B cell (primary cell): ENCODE measurements around the gene CBL. TPM values are rescaled to one million over a fixed set of nuclear protein-coding genes. Genes with fewer than 3 reads are reported as not detected.

Source experiments
- ATAC-seq: fragments of 200-7000 bp; cut with Tn5 transposase; one replicate; pipeline ENCODE4 v1.10.0; 2021; ENCODE audit warnings: low read depth, mild to moderate bottlenecking, moderate number of reproducible peaks, moderate library complexity
- CTCF ChIA-PET: fragments of 350-600 bp; sonication (Branson Sonifier 250); formaldehyde crosslinking; loops from one replicate; lab custom pipeline; 2021; ENCODE audit warnings: antibody characterized with exemption, inconsistent platforms; lab: Charles Lee
- POLR2A ChIA-PET: fragments of 350-600 bp; sonication (Branson Sonifier 250); formaldehyde crosslinking; loops from one replicate; lab custom pipeline; 2021; ENCODE audit warnings: antibody characterized with exemption; lab: Charles Lee
- DNase-seq: peaks from one replicate; pipeline ENCODE4 v3.0.0; 2013
- H2AFZ ChIP-seq: 2 replicates; pipeline ENCODE4 v1.6.1; 2012; ENCODE audit warnings: mild to moderate bottlenecking, low read depth, low read length; ENCODE audit not compliant: insufficient read depth, poor library complexity, severe bottlenecking
- H3K27ac ChIP-seq, 2 donors: 1 replicate in 1 of 2; 2 replicates in 1 of 2; pipeline ENCODE4 v1.5.1; 2012 to 2013; ENCODE audit warnings: low read length in 2 of 2, mild to moderate bottlenecking in 2 of 2, moderate library complexity in 1 of 2
- H3K27me3 ChIP-seq, 4 experiments: fragments of 200-600 bp in 1 of 4; sonication (generic) in 1 of 4; replicated peaks in 1 of 4; 1 replicate in 2 of 4; 2 replicates in 2 of 4; pipeline versions ENCODE4 v1.6.1 to v1.7.0; 2013 to 2016; ENCODE audit warnings: low read length in 3 of 4, mild to moderate bottlenecking in 2 of 4, mixed read lengths in 1 of 4, moderate library complexity in 1 of 4; ENCODE audit not compliant: insufficient read depth in 4 of 4, control insufficient read depth in 3 of 4; ENCODE audit errors: control extremely low read depth in 1 of 4
- H3K36me3 ChIP-seq, 2 experiments: replicated peaks in 1 of 2; 1 replicate in 1 of 2; 2 replicates in 1 of 2; pipeline versions ENCODE4 v1.6.1 to v1.7.1; 2013; ENCODE audit warnings: low read length in 1 of 2; ENCODE audit not compliant: insufficient read depth in 2 of 2, control insufficient read depth in 1 of 2; ENCODE audit errors: control extremely low read depth in 1 of 2, extremely low read depth in 1 of 2
- H3K4me1 ChIP-seq, 2 donors: fragments of 200-600 bp in 1 of 2; sonication (generic) in 1 of 2; 1 replicate in 1 of 2; 2 replicates in 1 of 2; pipeline versions ENCODE4 v1.5.1 to v1.6.1; 2013 to 2017; ENCODE audit warnings: low read length in 2 of 2; ENCODE audit not compliant: control insufficient read depth in 2 of 2, insufficient read depth in 2 of 2
- H3K4me2 ChIP-seq: replicated peaks from 2 replicates; pipeline ENCODE3; 2012; ENCODE audit warnings: mild to moderate bottlenecking, low read depth, low read length; ENCODE audit not compliant: poor library complexity, severe bottlenecking
- H3K4me3 ChIP-seq, 5 experiments: fragments of 200-600 bp in 1 of 5; sonication (generic) in 1 of 5; 1 replicate in 3 of 5; 2 replicates in 2 of 5; pipeline versions ENCODE4 v1.5.1 to v1.7.0; 2011 to 2016; ENCODE audit warnings: low read length in 4 of 5, mild to moderate bottlenecking in 4 of 5, low read depth in 2 of 5, control low read depth in 1 of 5, moderate library complexity in 1 of 5; ENCODE audit not compliant: insufficient read depth in 1 of 5; ENCODE audit errors: control extremely low read depth in 1 of 5, extremely low read depth in 1 of 5
- H3K79me2 ChIP-seq: fragments of 200-600 bp; sonication (generic); one replicate; pipeline ENCODE4 v1.6.0; 2016; ENCODE audit warnings: low read length; ENCODE audit not compliant: control insufficient read depth, insufficient read depth
- H3K9ac ChIP-seq: fragments of 200-600 bp; sonication (generic); 2 replicates; pipeline ENCODE4 v1.6.1; 2017; ENCODE audit warnings: mild to moderate bottlenecking, low read length, moderate library complexity
- H3K9me3 ChIP-seq, 3 donors: one replicate each; pipeline versions ENCODE4 v1.6.1 to v1.7.1; 2013; ENCODE audit warnings: low read length in 2 of 3; ENCODE audit not compliant: control insufficient read depth in 2 of 3, insufficient read depth in 1 of 3; ENCODE audit errors: control extremely low read depth in 1 of 3
- H4K20me1 ChIP-seq: 2 replicates; pipeline ENCODE4 v1.6.0; 2012; ENCODE audit warnings: mild to moderate bottlenecking, low read length; ENCODE audit not compliant: insufficient read depth, control insufficient read depth, poor library complexity, severe bottlenecking
- H3K27ac Mint-ChIP-seq: one replicate; pipeline ENCODE4 v1.8.0; 2021; ENCODE audit warnings: mixed read lengths
- H3K27me3 Mint-ChIP-seq: one replicate; pipeline ENCODE4 v1.8.0; 2021; ENCODE audit warnings: mixed read lengths
- H3K4me1 Mint-ChIP-seq: one replicate; pipeline ENCODE4 v1.8.0; 2021; ENCODE audit warnings: mixed read lengths
- H3K4me3 Mint-ChIP-seq: one replicate; pipeline ENCODE4 v1.8.0; 2021; ENCODE audit warnings: mixed read lengths
- H3K9me3 Mint-ChIP-seq: one replicate; pipeline ENCODE4 v1.8.0; 2022; ENCODE audit warnings: mixed read lengths; ENCODE audit not compliant: insufficient read depth
- CTCF ChIP-seq: fragments of 200-600 bp; IDR thresholded peaks from one replicate; pipeline ENCODE4 v1.8.0; 2022; ENCODE audit warnings: antibody characterized with exemption, mild to moderate bottlenecking
- EZH2 ChIP-seq: IDR thresholded peaks from 2 replicates; pipeline ENCODE4 v1.6.1; 2012; ENCODE audit warnings: borderline replicate concordance, low read depth, mild to moderate bottlenecking, moderate library complexity, low read length; ENCODE audit not compliant: insufficient read depth, poor library complexity, severe bottlenecking
- WGBS: methylation state at CpG from one replicate; pipeline ENCODE4 v1.1.5; 2013; ENCODE audit warnings: missing lambda C conversion rate; ENCODE audit not compliant: insufficient coverage; 5-methylcytosine and 5-hydroxymethylcytosine counted together
- intact Hi-C: fragments of 100-400 bp; cut with micrococcal nuclease; formaldehyde crosslinking; loops from one replicate; pipeline ENCODE4 v1.10.0; 2022
- polyA plus RNA-seq: library from polyadenylated mRNA; depleted of rRNA; stranded (reverse); fragments of >200 nt; gene quantifications from 2 replicates; pipeline ENCODE4 v1.2.3, GENCODE V29; 2012
- total RNA-seq, 2 donors: library from RNA; stranded (reverse); fragments of 120-200 nt in 1 of 2; gene quantifications; 1 replicate in 1 of 2; 2 replicates in 1 of 2; pipeline versions ENCODE4 v1.2.3 to v1.2.4, GENCODE V29; 2013 to 2022

CBL gene
- total and polyA plus RNA-seq, 2 donors (not counting 1 experiment from before 2014, with no cell fraction given): 11.7 to 35.2 TPM

- Histone ChIP-seq H3K9ac (no peak overlapping the region), H3K4me2 (no peak overlapping the region), H3K36me3 (peaks cover 0 to 2% of the 10 kb centered on the region in 2 experiments), H2AFZ (no peak overlapping the region), H3K27me3 (no peaks in the 10 kb centered on the region), H3K79me2 (no peaks in the 10 kb centered on the region), H4K20me1 (no peaks in the 10 kb centered on the region), H3K9me3 (no peaks in the 10 kb centered on the region), H3K4me3 (no peak overlapping the region), H3K4me1 (no peaks in the 10 kb centered on the region), H3K27ac (no peak overlapping the region)
- 91% methylated on average over 5 of the region's 15 CpGs for WGBS
- Mint-ChIP-seq H3K9me3 (no peaks in the 10 kb centered on the region), H3K4me3 (no peak overlapping the region), H3K4me1 (peaks cover 4% of the 10 kb centered on the region), H3K27me3 (no peaks in the 10 kb centered on the region), H3K27ac (no peak overlapping the region)
- intact Hi-C loops: no loop called here
- TF ChIP-seq EZH2: no peak
- TF ChIP-seq CTCF: no peak
- no peak for DNase-seq
- no peak for ATAC-seq
- ChIA-PET POLR2A (no interaction called here), CTCF (interaction anchor here (1.4 kb wide), 1 partner anchor 17 kb away, joined by 4 read pairs; no protein-coding TSS in a partner anchor)
Measured at GRCh38 chr11:119185981-119186634, 20.0 kb upstream of the CBL start.

- no peak overlapping the region for H3K4me3 ChIP-seq
- H3K4me2 ChIP-seq: no peak overlapping the region
- Mint-ChIP-seq H3K4me1 (peaks cover 4% of the 10 kb centered on the region), H3K9me3 (no peaks in the 10 kb centered on the region), H3K27ac (no peak overlapping the region), H3K4me3 (no peak overlapping the region), H3K27me3 (no peaks in the 10 kb centered on the region)
- CTCF ChIA-PET: no interaction called here
- no peaks in the 10 kb centered on the region for H4K20me1 ChIP-seq
- H3K9ac ChIP-seq: no peak overlapping the region
- no peaks in the 10 kb centered on the region for H3K4me1 ChIP-seq
- no peak overlapping the region for H3K27ac ChIP-seq
- TF ChIP-seq CTCF (no peak), EZH2 (no peak)
- no peak for DNase-seq
- H2AFZ ChIP-seq: no peak overlapping the region
- H3K79me2 ChIP-seq: no peaks in the 10 kb centered on the region
- intact Hi-C loops: no loop called here
- no peaks in the 10 kb centered on the region for H3K27me3 ChIP-seq
- H3K9me3 ChIP-seq: no peaks in the 10 kb centered on the region
- WGBS: 94% methylated on average over 17 of the region's 21 CpGs
- no peak for ATAC-seq
- POLR2A ChIA-PET: no interaction called here
- no peaks in the 10 kb centered on the region for H3K36me3 ChIP-seq
Measured at GRCh38 chr11:119187123-119187892, 18.8 kb upstream of the CBL start.
